ENCODE data around the gene C3orf22.
A peak's percentile ranks its signal among the peaks of the same experiment; 100 is the strongest.

Gene C3orf22

DNA sequence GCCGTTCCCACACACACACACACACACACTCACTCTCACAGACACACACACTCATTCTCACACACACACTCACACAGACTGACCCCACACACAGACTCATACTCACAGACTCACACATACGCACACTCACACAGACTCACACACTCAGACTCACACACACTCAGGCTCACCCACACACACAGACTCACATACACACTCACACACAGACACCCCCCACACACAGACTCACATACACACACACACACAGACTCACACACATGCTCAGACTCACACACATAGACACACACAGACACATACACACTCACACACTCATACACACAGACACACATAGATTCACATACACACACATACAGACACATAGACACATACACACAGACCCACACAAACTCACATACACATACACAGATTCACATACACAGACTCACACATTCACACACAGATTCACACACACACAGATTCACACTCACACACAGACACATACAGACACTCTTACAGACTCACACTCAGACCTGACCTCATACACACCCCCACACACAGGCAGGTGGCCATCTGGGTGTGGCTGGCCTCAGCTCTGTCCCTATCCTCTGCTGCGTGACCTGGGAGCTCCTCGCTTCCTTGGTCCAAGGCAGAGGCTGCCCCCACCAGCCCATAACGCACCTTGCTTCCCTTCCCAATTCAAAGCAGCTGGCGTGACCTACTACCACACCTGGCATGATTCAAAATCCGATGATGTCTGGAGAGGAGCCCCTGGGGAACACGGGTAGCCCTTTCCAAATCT is 1.9 kb downstream of the C3orf22 start:
- no peak for DNase-seq

DNA sequence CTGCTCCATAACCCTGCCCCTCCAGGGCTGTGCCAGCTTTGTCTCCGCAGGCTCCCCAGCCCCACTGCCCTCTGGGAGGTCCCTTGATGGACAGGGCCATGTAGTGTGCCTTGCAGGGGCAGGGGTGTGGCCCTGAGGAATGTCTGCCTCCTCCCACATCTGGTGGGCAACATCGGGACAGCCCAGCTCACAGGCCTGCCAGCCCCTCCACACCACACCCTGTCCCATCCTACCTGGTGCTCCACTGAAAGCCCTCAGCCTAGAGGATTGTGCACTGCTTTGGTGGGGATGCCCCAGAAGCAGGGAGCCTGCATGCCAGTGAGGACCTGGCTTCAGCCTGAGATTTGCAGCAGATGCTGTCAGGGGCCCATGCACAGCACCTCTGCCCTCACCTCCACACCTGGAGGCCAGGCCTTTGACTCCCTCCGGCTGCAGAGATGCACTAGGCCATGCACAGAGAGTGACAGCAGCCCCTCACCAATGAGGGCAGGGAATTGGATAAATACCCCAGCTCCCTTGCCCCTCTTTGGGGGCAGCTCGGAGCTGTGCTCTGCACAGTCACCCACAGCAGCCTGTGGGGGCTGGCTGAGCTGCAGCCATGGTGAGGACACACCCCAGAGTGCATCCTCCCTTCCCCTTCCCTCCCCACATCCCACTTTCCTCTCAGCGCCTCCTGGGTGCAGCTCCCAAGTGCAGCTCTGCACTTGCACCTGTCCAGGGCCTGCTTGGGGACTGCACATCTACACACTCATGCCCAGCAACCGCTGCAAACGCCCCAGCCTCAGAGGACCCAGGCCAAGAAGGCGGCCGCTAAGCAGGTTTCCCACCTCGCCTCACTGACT is 2.7 kb downstream of the C3orf22 start:
- no peak for DNase-seq

DNA sequence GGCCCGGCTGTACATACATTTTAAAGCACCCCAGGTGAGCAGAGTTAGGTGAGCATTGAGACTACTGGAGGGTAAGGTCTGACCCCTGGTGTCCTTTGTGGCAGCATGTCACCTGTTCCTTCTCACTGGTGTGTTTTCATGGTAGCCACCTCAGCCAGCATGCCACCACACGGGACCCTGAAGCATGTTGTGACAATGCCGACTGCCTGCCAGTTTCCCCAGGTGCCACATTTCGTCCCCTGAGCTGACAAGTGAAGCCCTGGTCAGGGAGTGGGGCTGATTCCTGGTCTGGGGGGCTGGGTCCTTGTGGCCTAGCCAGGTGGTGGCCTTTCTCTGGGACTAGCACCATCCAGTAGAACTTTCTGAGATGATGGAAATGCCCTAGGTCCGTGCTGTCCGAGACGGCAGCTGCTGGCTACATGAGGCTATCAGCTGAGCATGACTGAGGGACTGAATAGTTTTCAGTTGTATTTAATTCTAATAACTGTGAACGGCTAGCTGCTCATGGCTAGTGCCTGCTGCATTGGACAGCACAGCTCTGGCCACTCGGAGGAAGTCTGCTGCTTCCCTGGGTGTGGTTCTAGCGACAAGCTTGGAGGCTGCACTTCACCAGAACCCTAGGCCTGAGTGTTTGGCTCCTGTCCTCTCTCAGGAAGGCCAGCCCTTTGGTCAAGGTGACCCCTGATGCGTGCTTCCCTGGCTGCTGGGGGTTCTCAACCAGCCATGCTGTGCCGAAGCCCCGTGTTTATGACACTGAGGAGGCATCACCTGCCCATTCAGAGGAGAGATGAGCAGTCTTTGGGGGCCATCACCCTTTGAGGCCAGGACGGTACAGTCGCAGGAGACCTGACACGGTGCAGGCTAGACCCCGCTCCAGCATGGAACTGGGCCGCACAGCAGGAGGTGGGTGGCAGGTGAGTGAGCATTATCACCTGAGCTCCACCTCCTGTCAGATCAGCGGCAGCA is 3.9 kb downstream of the C3orf22 start:
- DNase-seq, result no peak

DNA sequence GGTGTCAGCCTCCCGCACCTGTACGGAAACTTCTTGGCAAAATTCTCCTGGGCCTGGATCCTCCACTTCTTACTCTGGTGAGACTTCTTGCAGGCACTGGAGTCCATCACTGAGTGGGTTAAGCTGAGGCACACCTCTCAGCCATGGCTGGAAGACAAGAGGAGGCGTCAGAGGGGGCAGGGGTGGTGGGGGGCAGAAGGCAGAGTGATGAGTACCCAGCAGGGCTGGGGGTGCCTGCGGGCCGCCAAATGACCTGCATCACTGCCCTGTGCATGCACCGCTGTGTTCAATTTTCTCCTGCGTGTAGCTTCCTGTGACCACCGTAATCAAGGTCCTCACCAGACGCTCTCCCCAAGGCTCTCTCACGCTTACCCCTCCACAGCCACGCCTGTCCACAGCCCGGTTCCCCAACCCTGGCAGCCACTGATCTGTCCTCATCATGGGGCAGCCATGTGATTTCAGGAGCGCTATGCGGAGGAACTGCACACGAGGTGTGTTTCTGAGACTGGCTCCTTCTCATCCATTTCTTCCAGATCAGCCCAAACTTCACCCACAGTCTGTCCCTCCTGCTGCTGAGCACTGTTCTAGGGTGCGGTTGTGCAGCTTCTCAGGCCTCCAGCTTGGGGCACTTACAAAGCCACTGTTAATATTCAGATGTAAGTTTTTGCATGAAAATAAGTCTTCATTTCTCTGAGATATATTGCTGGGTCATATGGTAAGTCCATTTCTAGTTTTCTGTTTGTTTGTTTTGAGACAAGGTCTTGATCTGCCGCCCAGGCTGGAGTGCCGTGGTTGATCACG is 5.2 kb downstream of the C3orf22 start:
- DNase-seq, result no peak

DNA sequence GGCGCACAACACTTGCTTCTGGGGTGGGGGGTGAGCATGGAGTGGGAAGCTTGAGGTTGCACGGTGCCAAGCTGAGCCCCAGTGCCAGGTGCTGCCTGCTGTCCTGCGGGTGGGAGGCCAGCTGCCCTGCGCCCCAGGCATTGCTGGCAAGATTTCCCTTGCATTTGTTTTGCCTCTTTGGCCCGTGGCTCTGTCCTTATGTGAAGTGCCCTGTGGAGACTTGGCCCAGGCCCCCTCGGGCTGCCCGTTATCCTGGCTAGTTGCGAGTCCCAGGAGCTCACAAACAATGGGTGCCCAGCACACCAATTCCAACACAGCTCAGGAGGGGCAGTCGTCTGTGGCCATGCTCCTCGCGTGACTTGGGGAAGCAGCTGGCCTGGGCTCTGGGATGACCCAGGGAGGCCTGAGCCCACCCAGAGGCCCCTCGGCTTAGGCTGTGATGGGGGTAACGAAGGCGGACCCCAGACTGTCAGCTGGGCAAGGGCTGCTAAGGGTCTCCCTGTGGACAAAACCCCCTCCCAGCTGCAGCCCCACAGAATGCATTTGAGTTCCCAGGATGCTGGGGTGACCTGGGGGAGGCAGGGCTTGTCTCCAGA is 5.9 kb downstream of the C3orf22 start:
- DNase-seq, result no peak

DNA sequence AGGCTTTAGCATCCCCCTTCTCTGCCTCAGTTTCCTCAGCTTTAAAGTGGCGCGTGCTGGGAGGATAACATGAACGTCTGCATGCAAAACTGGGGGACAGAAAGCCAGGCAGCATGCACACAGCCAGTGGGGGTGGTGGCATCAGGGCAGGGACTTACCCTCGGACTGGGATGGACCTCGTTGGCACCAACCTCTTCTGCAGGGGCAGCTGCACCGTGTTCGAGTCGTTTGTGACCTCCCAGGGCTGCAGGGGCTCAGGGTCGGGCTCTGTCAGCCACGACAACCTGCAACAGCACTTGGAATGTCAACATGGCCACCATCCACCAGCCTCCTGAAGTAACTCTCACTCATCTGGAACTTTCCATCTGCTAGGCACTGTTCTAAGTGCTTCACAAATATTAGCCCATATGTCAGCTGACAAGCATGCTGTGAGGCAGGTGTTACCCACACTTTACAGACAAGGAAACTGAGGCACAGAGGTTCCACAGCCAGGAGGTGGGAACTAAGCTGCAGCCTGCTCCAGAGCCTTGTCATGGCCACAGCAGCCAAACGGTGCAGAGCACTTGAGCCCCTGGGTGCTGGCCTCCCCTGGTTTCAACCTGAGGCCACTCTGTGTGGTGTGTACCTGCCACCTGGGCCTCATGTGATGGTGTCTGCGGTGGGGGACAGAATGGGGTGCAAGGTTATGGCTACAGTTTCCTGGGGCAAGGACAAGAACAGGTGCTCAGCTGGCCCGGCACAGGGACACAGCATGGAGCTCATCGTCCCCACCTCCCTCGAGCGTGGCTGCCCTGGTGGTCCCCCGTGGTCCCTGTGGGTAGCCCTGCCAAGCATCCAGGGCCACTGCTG is 6.7 kb downstream of the C3orf22 start:
- DNase-seq, result no peak

DNA sequence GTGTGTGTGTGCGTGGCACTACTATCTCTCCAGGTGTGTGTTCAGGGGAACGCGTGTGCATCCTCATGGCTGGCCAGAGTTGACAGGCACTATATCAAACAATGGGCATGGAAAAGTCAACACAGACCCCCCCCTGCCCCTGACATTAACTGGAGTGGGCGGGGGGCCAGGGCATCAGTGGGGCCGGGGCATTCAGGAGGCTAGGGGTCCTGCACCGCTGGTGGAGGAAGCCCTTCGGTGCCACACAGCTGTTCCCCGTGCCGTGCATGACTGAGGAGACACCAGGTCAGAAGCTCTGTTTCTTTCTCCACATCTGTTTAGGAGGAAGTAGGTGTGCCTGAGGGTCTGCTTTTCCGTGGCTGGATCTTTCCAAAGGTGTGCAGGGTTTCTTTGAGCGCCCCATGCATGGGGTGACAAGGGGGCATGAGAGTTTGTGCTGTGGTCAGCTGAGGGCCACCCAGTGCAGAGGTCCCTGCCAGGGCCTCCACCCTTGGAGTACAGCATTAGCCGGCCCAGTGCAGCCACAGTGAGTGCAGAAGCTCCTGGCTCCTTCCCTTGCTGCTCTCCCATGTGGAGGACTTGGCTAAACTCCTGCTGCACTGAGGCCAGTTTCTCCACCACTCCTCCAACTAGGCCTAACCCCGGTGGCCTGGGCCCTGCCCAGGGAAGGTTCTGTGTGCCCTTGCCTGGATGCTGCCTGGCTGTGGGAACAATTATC is 7.5 kb downstream of the C3orf22 start:
- peak; percentile 21 for DNase-seq

DNA sequence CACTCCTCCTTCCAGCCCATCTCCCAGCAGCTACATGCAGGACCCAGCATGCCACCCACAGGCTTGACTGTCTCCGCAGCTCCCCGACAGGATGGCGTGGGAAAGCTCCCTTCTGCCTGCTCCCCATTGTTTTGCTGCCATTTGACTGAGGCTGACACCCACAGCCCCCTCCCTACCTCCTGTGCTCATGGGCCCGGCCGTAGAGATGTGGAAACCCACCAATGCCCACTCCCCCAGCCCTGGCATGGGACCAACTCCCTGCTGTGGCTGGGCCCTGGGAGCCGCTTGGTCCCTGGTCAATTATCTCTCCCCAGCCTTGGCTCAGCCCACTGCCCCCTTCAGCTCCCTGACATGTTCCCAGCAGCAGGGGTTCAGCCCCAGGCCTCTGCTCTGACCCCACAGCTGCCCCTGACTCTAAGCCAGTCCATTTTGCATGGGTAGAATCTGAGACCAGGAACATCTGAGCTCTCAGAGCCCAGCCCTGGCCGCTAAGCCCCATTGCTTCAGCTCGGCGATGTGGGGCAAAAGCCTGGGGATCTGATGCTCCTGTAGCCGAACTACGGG is 8.2 kb downstream of the C3orf22 start:
- no peak for DNase-seq

DNA sequence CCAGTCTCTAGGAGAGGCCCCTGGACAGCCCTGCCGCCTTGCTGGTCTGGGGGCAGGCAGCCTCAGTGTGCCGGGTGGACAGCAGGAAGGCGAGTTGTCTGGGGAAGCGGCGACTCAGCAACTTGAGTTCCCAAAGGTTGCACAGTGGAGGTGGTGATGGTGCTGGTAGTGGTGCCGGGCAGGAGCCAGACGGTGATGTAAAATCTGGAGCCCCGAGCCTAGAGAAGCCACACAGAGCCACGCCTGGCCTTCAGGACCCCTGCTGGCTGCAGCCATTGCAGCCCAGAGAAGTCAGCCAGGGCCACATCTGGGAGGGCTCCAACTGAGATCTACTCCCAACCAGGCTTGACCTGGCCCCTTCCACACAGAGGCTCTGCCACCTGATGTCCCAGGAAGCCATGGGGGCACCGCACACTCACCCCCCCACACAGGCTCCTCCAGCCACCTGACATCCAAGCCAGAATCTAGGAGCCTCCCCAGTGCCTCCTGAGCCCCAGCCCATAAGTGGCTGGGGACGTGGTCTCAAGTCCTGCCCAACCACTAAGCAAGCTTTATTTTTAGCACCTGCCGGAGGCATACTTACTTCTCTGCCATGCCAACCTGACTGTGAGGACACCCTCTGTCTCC is 8.8 kb downstream of the C3orf22 start:
- DNase-seq, result no peak

DNA sequence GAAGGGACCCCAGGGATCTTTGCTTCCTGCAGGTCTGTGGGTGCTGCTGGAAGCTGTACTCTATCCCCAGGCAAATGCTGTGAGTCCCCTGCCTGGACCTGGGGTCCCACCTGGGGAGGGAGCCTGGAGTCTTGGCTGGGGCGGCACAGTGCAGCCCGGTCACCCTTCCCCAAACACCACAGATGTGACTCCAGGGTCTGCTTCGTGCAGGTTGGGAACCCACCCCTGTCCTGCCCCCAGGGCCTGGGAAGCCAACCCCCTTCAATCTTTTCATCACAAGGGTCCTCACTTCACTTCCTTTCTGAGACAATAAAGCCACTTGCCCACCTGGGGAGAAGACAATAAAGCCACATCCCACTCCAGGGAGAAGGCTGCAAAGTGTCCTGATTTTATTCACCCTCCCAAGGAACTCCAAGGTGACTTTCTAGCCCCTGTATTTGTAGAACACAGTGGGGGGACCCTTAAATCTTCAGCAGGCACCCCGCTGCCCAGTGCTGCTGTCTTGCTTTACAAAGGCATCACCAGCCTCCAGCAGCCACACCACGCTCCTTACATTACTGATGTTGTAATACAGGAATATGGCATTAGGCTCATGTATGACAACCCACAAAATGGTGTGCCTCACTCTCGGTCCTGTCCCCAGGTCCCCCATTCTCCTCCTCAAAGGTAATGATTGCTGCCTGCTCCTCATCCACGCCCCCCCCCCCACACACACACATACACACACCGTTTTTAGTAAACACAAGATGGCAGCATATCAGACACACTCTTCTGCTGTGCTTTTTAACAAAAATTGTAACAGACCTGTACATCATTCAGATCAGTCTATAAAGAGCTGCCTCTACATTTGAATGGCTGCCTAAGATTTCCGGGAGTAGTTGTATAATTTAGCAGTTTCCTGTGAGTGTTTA is 9.9 kb downstream of the C3orf22 start:
- no peak for DNase-seq

DNA sequence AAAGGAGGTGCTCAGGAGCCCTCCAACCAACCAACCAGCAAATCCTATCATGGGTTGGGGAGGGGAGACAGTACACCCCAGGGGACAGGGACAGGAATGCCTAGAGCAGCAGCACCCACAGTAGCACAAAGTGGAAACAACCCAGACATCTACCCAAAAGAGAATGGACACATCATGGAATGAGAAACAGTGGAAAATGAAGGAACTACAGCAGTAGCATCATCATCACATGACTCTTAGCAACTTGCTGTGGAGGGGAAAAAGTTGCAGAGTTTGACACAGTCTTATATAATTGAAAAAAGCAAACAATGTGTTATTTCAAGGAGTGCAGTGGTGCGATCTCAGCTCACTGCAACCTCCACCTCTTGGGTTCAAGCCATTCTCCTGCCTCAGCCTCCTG is 11.0 kb downstream of the C3orf22 start:
- DNase-seq, result no peak

DNA sequence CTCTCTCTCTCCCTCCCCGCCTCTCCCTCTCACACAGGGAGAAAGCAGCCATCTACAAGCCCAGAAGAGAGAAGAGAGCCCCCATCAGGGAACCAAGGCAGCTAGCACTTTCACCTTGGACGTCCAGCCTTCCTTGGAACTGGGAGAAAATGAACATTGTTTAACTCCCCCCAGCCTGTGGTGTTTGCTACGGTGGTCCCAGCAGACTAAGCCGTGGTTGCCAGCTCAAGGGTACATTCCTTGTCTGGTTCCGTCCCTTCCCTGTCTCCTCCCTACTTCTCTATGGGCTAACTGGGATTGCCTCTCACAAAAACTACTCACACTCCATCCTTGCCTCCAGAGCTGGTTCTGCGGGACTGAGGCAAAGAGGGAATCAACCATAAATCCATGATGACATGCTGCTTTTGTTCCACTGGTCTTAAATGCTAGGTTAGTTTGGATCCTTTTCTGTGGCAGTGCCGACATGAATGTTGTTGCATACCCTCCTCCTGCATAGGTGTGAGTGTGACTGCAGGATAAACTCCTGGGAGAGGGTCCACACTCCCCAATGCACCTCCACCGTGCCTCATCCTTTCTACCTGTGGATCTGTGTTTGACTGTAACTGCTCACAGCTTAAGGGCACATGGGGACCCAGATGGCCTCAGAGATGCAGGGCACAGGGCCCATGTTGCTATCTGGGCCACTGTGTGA is 12.0 kb downstream of the C3orf22 start:
- DNase-seq, result no peak

DNA sequence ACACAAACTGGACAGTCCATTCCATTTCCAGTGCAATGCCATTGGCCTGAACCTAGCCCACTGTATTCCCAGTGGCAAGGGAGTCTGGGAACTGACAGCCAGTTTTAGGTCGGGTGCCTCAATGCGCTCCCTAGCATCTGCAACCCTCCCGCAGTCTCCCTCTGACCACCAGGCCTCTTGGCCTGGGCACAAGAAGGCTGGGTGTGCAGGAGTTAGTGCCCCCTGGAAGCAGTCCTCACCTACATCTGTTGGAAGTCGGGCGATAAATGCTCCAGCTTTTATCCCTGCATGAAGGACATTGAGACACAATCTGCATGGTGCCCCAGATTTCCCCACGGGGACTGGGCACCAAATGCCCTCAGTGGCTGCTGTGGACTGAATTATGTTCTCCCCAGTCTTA is 12.7 kb downstream of the C3orf22 start:
- DNase-seq, result no peak

DNA sequence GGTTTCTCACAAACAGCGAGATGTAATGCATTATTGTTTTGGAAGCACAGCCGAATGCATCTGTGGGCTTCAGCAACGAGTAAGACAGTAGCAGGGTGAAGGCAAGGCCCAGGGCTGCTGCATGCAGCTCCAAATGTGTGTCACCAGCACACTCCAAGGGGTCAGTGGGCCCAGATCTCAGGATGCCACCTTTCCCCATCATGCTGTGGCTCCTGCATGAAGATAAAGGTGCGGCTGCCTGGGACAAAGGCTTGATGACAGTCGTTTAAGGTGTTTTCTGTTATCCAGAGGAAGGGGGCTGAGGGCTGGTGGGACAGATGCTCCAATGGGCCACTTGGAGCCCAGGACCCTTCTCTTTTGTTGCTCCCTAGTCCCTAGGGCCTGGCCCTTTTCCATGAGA is 13.2 kb downstream of the C3orf22 start:
- no peak for DNase-seq

DNA sequence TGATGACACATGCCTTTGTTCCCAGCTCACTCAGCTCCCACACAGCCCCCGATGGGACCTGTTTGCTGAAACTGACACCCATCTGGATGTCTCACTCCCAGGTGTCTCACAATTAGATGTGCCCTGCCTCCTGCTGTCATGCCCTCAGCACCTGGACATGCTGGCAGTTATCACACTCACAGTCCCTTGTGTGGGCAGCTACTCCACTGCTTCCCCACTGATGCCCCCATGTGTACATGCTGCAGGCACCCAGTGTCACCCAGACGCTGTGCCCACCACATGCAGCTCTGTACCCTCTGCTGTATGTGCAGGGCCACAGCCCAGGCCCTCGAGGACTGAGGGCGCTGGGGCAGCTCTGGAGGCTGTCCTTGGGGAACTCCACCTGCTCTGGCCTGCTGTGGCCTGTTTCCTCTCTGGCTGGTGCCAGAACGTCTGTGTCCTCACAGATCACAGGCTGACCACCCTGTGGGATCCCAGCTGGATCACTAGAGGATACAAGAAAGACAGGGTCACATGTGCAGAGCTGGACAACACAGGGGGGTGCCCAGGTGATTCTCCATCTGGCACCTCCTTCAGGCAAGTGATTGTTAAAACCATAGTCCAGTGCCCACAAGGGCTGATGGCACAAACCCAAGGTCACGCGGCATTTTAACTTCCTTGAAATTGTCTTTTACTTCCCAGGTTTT is 14.0 kb downstream of the C3orf22 start:
- no peak for DNase-seq

DNA sequence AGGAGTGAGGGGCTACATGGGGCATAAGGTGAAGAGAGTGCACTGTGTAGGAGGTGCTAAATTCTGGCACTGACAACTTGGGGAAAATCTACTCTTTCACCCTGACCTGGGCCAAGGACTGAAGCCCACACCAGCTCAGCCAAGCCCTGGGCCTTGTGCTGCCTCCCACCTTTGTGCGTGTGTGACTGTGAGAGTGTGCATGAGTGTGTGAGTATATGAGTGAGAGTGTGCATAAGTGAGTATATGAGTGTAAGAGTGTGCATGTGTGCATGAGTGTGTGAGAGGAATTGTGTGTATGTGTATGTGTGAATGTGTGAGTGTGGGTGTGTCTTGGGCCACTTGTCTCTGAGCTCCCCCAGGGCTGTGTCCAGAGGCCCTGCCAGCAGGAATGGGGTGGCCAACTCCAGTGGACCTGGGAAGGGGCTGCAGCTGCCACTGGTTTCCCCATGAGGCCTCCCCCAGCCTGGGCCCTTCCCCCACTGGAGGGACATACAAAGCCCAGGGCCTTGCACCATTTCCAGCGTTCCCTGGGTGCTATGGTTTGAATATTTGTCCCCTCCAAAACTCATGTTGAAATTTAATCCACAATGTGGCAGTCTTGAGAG is 15.2 kb downstream of the C3orf22 start:
- DNase-seq, result no peak
